Left ventricle myocardium inferior (tissue), 1 donor: ENCODE measurements around the gene IL34. TPM values are rescaled to one million over a fixed set of nuclear protein-coding genes. Genes with fewer than 3 reads are reported as not detected.
A peak's percentile ranks its signal among the peaks of the same experiment; 100 is the strongest.

Experiments used
- DNase-seq: peaks from one replicate; pipeline ENCODE4 v3.0.0-alpha.2; 2020
- H3K27ac ChIP-seq: fragments of 200-600 bp; replicated peaks from 2 replicates; pipeline ENCODE4 v1.8.0; 2021
- H3K27me3 ChIP-seq: fragments of 200-600 bp; 2 replicates; pipeline ENCODE4 v1.8.0; 2021; ENCODE audit warnings: low read depth
- H3K36me3 ChIP-seq: fragments of 200-600 bp; 2 replicates; pipeline ENCODE4 v1.8.0; 2021
- H3K4me1 ChIP-seq: fragments of 200-600 bp; 2 replicates; pipeline ENCODE4 v1.8.0; 2021
- H3K4me3 ChIP-seq: fragments of 200-600 bp; 2 replicates; pipeline ENCODE4 v1.8.0; 2021; ENCODE audit warnings: mild to moderate bottlenecking, moderate library complexity
- H3K9me3 ChIP-seq: fragments of 200-600 bp; replicated peaks from 2 replicates; pipeline ENCODE4 v1.8.0; 2021
- intact Hi-C: fragments of 100-400 bp; cut with micrococcal nuclease; formaldehyde crosslinking; loops from one replicate; pipeline ENCODE4 v1.11.0; 2022
- total RNA-seq: library from RNA; stranded (reverse); fragmentation: NEBNext Ultra II Directional; extraction: Animal tissue kit (Norgen Biotek cat#: 25700); gene quantifications from one replicate; pipeline ENCODE4 v1.2.1, GENCODE V29; 2021
- TF ChIP-seq, protein P1 (sequence below): fragments of 200-600 bp; IDR thresholded peaks from 2 replicates; pipeline ENCODE4 v1.8.0; 2021; ENCODE audit warnings: antibody characterized with exemption, mild to moderate bottlenecking, borderline replicate concordance
- donor health status: DM: no; HTN: yes; CAD: no; lungs with severe emphysema.

IL34 gene
- total RNA-seq, 1 donor from 2014 or later: 2.1 TPM

DNA sequence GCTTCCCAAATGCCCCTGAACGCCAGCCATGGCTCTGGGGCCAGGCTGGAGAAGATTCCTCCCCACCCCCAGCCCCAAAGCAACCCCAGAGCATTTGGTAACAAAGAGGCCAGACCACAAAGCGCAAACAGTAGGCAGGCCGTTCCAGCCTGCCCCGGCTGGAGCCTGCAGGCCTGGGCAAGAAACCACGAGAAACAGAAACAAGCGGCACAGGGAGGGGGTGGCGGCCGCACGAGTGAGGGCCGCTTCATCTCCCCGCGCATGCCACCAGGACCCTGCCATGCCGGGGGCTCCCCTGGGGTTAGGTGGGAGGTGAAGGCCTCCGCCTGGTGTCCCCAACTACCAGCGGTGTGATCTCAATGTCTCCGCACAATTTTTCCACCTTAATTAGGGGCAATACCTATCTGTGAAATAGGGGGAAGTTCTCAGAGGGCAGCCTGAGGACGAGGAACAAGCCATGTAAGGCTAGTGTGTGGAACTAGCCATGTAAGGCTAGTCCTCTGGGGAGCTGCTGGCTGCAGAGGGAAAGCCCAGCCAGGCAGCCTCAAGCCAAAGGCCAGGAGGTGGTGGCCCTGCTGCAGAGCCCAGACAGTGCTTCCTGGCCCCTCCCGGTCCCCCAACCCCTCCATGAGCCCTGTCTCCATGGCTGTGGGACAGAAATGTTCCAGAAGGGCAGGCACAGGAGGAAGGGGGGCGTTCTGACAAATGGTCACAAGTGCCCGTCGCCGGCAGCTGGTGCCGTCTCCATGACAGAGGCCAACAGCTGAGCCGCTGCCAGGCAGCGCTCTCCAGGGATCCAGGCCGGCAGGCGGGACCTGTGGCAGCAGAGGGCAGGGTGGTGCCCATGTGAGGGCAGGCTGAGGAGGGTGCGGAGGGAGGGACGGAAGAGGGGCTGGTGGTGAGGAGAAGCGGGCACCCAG lies 54.0 kb downstream of the IL34 start:
- DNase-seq: peak; percentile 77

DNA sequence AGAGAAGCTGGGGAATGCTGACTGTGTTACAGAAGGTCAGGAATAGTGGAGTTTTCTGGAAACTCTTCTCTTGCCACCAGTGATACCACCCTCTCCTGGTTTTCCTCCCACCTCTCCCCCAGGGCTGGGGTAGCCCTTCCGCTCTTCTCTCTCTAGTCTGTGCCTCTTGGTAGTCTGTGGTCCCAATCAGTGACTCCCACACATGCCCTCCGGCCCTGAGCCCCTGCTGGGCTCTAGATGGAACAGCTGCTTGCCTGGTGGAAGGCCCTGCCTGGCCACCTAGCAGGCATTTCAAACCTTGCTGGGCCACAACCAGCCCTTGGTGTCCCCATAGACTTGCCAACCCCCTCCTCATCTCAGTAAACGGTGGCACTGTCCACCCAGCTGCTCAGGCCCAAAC lies 54.7 kb downstream of the IL34 start:
- intact Hi-C loops: no loop called here
- DNase-seq: no peak
- H3K9me3 ChIP-seq: no peaks in the 10 kb centered on the region
- TF ChIP-seq, protein P1, sequence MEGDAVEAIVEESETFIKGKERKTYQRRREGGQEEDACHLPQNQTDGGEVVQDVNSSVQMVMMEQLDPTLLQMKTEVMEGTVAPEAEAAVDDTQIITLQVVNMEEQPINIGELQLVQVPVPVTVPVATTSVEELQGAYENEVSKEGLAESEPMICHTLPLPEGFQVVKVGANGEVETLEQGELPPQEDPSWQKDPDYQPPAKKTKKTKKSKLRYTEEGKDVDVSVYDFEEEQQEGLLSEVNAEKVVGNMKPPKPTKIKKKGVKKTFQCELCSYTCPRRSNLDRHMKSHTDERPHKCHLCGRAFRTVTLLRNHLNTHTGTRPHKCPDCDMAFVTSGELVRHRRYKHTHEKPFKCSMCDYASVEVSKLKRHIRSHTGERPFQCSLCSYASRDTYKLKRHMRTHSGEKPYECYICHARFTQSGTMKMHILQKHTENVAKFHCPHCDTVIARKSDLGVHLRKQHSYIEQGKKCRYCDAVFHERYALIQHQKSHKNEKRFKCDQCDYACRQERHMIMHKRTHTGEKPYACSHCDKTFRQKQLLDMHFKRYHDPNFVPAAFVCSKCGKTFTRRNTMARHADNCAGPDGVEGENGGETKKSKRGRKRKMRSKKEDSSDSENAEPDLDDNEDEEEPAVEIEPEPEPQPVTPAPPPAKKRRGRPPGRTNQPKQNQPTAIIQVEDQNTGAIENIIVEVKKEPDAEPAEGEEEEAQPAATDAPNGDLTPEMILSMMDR: no peak
- H3K4me1 ChIP-seq: peaks cover 86% of the 10 kb centered on the region
- H3K27ac ChIP-seq: peak overlapping the region; percentile 80
- H3K36me3 ChIP-seq: no peaks in the 10 kb centered on the region
- H3K4me3 ChIP-seq: no peak overlapping the region
- no peaks in the 10 kb centered on the region for H3K27me3 ChIP-seq

More for the DNA sequence above, 54.0 kb downstream of the IL34 start:
- no peaks in the 10 kb centered on the region for H3K9me3 ChIP-seq
- peak overlapping the region; percentile 80 for H3K27ac ChIP-seq
- no peaks in the 10 kb centered on the region for H3K27me3 ChIP-seq
- intact Hi-C loops: no loop called here
- peaks cover 92% of the 10 kb centered on the region for H3K4me1 ChIP-seq
- no peaks in the 10 kb centered on the region for H3K36me3 ChIP-seq
- H3K4me3 ChIP-seq: no peak overlapping the region
- TF ChIP-seq, protein P1: peak; percentile 10

DNA sequence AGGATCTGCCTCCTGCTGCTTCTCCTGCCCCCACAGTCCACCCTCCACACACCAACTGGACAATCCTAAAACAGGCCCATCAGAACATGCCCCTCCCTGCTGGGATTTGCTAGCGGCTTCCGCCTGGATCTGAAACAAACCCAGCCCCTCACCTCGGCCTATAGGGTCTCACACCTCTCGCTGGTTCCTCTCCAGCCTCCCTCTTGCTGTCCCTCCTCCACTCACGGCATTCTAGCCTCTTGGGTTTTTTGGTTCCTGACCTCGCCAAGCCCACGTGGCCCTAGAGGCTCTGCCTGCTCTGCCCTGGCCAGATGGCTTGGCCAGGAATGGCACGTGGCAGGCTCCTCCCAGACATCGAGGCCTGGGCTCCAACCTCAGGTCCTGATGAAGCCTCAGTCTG lies 55.2 kb downstream of the IL34 start:
- Histone ChIP-seq H3K27ac (peak overlapping the region; percentile 5), H3K36me3 (no peaks in the 10 kb centered on the region), H3K4me1 (peaks cover 85% of the 10 kb centered on the region), H3K9me3 (no peaks in the 10 kb centered on the region), H3K27me3 (no peaks in the 10 kb centered on the region), H3K4me3 (no peak overlapping the region)
- intact Hi-C loops: no loop called here
- TF ChIP-seq, protein P1: no peak
- no peak for DNase-seq

DNA sequence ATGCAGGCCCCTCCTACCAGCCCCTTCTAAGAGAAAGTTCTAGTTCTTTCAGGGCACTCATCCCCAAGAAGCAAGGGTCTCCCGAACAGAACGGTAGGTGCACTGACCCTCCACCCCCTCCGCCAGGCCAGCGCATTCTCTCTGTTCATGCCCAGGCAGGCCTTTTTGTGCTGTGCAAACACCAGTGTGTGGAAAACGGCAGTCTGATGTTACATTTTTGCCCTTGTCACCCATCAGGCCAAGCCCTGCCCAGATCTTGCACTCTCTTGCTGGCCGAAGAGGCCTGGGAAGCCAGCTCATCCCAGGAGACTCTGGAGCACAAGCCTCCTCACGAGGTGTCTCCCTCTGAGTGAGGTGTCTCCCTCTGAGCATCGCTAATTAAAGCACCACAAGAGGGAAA lies 55.6 kb downstream of the IL34 start:
- H3K36me3 ChIP-seq: no peaks in the 10 kb centered on the region
- no peaks in the 10 kb centered on the region for H3K9me3 ChIP-seq
- H3K27ac ChIP-seq: peak overlapping the region; percentile 82
- DNase-seq: no peak
- TF ChIP-seq, protein P1: no peak
- no peaks in the 10 kb centered on the region for H3K27me3 ChIP-seq
- peaks cover 85% of the 10 kb centered on the region for H3K4me1 ChIP-seq
- intact Hi-C loops: no loop called here
- no peak overlapping the region for H3K4me3 ChIP-seq

DNA sequence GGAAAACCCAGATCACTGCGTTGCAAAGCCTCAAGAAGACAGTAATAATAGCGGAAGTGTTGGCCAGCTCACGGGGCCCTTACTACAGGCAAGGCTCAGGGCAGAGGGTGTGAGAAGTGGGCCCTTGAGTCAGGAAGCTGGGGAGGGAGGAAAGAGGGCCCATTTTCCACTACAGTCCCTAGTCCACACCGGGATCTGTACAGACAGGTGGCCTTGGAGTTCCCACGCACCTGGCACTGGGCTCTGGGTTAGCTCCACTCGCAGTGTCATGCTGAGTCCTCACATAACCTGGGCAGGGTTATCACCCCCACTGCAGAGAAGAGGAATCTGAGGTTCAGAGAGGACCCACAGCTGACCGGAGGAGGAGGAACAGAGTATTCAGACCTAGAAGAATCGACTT lies 56.3 kb downstream of the IL34 start:
- Histone ChIP-seq H3K4me1 (peaks cover 85% of the 10 kb centered on the region), H3K27me3 (no peaks in the 10 kb centered on the region), H3K36me3 (no peaks in the 10 kb centered on the region), H3K9me3 (no peaks in the 10 kb centered on the region), H3K4me3 (no peak overlapping the region), H3K27ac (peak overlapping the region; percentile 82)
- no peak for DNase-seq
- TF ChIP-seq, protein P1: no peak
- intact Hi-C loops: no loop called here
